Measurements from ENCODE around the gene UACA.

DNA sequence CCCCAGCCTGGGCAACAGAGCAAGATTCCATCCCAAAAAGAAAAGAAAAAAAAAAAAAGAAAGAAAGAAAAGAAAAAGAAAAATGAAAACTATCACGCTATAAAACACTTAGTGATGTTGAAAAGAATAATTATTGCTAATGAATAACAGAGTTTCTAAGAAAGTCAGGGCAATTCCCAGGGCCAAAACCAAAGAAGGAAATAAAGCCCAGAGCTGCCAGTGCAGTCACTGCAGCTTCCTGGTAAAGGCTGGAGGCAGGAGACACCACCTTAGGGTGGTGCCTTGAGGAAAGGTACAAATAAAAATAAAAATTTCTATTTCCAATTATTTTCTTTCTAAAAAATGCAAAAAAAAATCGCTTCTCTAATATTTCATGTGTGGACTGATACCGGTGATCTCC, 19.7 kb upstream of the UACA start:
- no peak for TF ChIP-seq CTCF (IDR thresholded peaks at IDR 0.05; ENCODE audit: low read depth, low read length)
- TF ChIP-seq POLR2A (IDR thresholded peaks at IDR 0.05; ENCODE audit: extremely low read depth, insufficient read length): no peak
- TF ChIP-seq, protein P1, sequence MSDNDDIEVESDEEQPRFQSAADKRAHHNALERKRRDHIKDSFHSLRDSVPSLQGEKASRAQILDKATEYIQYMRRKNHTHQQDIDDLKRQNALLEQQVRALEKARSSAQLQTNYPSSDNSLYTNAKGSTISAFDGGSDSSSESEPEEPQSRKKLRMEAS (IDR thresholded peaks at IDR 0.05; ENCODE audit: low read depth, low read length): no peak

Measured in NB4 (cell line).